Tibial nerve (tissue), 3 donors: ENCODE data around the gene HPF1.

ENCODE experiments used
- POLR2A ChIP-seq, 2 donors: fragments of 450-650 bp; IDR thresholded peaks; one replicate each; pipeline ENCODE4 v1.6.1; 2017; ENCODE audit warnings: antibody characterized with exemption in 2 of 2, mild to moderate bottlenecking in 2 of 2, moderate library complexity in 2 of 2
- TF ChIP-seq, protein P1 (sequence below), 5 experiments: fragments of 200-600 bp in 3 of 5; fragments of 450-650 bp in 2 of 5; sonication (generic) in 3 of 5; IDR thresholded peaks; one replicate each; pipeline ENCODE4 v1.5.1; 2016 to 2019; ENCODE audit warnings: antibody characterized with exemption in 5 of 5, mild to moderate bottlenecking in 3 of 5, moderate library complexity in 2 of 5

DNA sequence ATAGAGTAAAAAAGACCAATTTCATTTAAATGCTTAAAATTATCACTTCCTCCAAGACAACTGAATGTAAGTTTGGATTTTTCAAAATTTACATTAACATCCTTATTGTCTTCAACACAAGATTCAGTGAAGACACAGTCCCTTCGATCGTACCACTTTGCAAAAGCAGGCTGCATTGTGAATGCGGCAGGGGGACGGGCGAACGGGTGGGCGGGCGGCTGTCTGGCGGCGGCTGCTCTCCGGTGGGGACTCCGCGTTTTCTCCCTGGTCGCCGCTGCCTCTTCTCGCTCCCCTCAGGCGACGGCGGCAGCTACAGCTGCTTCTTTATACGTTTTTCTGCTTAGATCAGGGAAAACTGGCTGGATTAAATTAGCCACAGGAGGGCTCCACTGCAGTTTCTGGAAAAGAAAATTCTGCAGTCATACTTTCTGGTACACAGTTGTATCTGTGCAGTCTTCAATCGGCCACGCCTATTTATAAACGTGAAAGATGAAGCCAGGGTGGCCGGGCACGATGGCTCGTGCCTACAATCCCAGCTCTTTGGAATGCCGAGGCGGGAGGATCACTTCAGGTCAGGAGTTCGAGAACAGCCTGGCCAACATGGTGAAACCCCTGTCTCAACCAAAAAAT, 33.9 kb upstream of the HPF1 start:
- TF ChIP-seq, protein P1, sequence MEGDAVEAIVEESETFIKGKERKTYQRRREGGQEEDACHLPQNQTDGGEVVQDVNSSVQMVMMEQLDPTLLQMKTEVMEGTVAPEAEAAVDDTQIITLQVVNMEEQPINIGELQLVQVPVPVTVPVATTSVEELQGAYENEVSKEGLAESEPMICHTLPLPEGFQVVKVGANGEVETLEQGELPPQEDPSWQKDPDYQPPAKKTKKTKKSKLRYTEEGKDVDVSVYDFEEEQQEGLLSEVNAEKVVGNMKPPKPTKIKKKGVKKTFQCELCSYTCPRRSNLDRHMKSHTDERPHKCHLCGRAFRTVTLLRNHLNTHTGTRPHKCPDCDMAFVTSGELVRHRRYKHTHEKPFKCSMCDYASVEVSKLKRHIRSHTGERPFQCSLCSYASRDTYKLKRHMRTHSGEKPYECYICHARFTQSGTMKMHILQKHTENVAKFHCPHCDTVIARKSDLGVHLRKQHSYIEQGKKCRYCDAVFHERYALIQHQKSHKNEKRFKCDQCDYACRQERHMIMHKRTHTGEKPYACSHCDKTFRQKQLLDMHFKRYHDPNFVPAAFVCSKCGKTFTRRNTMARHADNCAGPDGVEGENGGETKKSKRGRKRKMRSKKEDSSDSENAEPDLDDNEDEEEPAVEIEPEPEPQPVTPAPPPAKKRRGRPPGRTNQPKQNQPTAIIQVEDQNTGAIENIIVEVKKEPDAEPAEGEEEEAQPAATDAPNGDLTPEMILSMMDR (IDR thresholded peaks at IDR 0.05): peak; percentile 37 to 66 (median 53)
- TF ChIP-seq POLR2A (IDR thresholded peaks at IDR 0.05): no peak
